GM23248 (cell line): ENCODE results near the gene CHST10.

Experiments used
- EZH2 ChIP-seq: fragments of 200-600 bp; sonication (generic); IDR thresholded peaks from 2 replicates; pipeline ENCODE4 v1.6.1; 2018; ENCODE audit warnings: antibody characterized with exemption, mild to moderate bottlenecking; ENCODE audit not compliant: insufficient read depth, poor library complexity, severe bottlenecking
- EZH2phosphoT487 ChIP-seq: fragments of 200-600 bp; sonication (generic); IDR thresholded peaks from 2 replicates; pipeline ENCODE4 v1.6.1; 2018; ENCODE audit warnings: antibody characterized with exemption, moderate library complexity, mild to moderate bottlenecking, low read depth; ENCODE audit not compliant: insufficient read depth

DNA sequence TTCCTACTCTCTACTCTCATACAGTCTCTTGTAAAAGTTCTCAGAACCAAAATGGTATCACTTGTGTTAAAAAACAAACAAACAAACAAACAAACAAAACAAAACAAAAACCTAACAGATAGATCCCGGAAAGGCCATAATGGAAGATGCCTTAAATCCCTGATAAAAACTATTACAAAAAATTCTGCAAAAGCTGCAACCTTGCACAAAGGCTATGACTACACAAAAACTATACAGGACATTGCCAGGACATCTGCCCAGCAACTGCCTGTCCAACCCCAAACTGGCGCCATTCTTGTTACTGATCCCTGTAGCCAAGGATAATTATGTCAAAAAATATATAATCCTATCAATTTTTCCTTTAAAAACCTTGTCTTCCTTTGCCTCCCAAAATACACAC, 58.9 kb downstream of the CHST10 start:
- TF ChIP-seq EZH2 (no peak), EZH2phosphoT487 (no peak)
